ENCODE data around the gene AIF1L.

DNA sequence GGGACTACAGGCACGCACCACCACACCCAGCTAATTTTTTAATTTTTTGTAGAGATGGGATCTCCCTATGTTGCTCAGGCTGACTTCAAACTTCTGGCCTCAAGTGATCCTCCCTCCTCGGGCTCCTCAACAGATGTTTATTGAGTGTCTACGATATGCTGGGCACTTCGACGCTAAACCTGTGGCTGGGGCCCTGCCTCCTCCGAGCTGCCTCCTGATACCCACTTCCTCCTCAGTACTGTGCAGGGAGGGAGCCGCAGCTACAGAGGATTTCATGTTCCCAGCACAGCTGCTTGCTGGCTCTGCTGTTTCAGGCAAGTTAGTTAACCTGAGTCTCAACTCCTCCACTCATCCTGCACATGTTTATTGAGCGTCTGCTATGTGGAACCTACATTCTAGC lies 9.6 kb downstream of the AIF1L start:
- TF ChIP-seq, protein P1, sequence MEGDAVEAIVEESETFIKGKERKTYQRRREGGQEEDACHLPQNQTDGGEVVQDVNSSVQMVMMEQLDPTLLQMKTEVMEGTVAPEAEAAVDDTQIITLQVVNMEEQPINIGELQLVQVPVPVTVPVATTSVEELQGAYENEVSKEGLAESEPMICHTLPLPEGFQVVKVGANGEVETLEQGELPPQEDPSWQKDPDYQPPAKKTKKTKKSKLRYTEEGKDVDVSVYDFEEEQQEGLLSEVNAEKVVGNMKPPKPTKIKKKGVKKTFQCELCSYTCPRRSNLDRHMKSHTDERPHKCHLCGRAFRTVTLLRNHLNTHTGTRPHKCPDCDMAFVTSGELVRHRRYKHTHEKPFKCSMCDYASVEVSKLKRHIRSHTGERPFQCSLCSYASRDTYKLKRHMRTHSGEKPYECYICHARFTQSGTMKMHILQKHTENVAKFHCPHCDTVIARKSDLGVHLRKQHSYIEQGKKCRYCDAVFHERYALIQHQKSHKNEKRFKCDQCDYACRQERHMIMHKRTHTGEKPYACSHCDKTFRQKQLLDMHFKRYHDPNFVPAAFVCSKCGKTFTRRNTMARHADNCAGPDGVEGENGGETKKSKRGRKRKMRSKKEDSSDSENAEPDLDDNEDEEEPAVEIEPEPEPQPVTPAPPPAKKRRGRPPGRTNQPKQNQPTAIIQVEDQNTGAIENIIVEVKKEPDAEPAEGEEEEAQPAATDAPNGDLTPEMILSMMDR (IDR thresholded peaks at IDR 0.05) = no peak
- no peak for TF ChIP-seq ZFX (IDR thresholded peaks at IDR 0.05; ENCODE audit: borderline replicate concordance)

All from 22Rv1 (cell line).